OCI-LY3 (cell line): ENCODE data around the gene IFIT1.

Source experiments
- EZH2phosphoT487 ChIP-seq: fragments of 200-600 bp; shearing (Covaris generic); IDR thresholded peaks from 2 replicates; pipeline ENCODE4 v1.6.1; 2018; ENCODE audit warnings: antibody characterized with exemption, mixed run types, low read depth
- TF ChIP-seq, protein P1 (sequence below): fragments of 200-600, 300-600 bp; sonication (generic); IDR thresholded peaks from 2 replicates; pipeline ENCODE4 v1.5.1; 2014; ENCODE audit warnings: antibody characterized with exemption, low read length, low read depth

DNA sequence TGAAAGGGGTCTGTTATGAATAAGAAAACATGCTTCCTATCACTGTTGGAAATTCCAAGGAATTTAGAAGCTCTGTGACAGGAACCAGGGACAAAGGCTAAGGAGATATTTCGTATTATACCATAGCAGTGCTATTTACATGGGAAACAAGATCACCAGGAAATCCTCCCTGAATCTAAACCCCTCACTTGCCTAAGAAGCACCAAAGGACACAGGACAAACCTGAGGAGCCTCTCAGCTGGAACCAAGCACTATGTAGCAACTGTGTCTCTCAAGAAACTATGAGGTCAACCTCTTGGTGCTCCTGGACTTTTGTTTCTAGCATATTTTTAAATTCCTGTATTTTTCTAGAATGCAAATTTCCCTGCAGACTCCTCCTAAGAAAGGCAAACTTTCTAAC lies 35.3 kb upstream of the IFIT1 start:
- no peak for TF ChIP-seq EZH2phosphoT487
- TF ChIP-seq, protein P1, sequence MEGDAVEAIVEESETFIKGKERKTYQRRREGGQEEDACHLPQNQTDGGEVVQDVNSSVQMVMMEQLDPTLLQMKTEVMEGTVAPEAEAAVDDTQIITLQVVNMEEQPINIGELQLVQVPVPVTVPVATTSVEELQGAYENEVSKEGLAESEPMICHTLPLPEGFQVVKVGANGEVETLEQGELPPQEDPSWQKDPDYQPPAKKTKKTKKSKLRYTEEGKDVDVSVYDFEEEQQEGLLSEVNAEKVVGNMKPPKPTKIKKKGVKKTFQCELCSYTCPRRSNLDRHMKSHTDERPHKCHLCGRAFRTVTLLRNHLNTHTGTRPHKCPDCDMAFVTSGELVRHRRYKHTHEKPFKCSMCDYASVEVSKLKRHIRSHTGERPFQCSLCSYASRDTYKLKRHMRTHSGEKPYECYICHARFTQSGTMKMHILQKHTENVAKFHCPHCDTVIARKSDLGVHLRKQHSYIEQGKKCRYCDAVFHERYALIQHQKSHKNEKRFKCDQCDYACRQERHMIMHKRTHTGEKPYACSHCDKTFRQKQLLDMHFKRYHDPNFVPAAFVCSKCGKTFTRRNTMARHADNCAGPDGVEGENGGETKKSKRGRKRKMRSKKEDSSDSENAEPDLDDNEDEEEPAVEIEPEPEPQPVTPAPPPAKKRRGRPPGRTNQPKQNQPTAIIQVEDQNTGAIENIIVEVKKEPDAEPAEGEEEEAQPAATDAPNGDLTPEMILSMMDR, result no peak
